SU-DHL-6 (cell line): ENCODE results near the gene RASGRP2.

Experiments used
- EZH2phosphoT487 ChIP-seq: fragments of 200-600 bp; sonication (generic), shearing (Covaris generic); conservative IDR thresholded peaks from 2 replicates; pipeline ENCODE4 v1.6.1; 2018; ENCODE audit warnings: mild to moderate bottlenecking, antibody characterized with exemption, low read length, moderate library complexity, mixed read lengths
- TF ChIP-seq, protein P1 (sequence below): fragments of 200-600 bp; sonication (generic); IDR thresholded peaks from one replicate; pipeline ENCODE4 v1.5.1; 2017; ENCODE audit warnings: antibody characterized with exemption, mild to moderate bottlenecking, low read length, moderate library complexity; ENCODE audit not compliant: insufficient read depth, poor library complexity, severe bottlenecking

DNA sequence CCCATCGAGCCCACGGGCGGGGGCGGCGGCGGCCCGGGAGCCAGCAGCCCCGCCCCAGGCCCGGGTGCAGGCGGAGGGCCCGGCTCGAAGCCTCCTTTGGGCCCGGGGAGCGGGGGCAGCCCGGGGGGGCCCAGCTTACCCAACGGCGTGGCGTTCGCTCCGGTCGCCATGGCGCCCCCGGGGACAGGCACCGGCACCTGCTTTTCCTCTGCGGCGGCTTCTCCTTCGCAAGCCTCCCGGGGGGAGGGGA is 34.2 kb upstream of the RASGRP2 start:
- TF ChIP-seq, protein P1, sequence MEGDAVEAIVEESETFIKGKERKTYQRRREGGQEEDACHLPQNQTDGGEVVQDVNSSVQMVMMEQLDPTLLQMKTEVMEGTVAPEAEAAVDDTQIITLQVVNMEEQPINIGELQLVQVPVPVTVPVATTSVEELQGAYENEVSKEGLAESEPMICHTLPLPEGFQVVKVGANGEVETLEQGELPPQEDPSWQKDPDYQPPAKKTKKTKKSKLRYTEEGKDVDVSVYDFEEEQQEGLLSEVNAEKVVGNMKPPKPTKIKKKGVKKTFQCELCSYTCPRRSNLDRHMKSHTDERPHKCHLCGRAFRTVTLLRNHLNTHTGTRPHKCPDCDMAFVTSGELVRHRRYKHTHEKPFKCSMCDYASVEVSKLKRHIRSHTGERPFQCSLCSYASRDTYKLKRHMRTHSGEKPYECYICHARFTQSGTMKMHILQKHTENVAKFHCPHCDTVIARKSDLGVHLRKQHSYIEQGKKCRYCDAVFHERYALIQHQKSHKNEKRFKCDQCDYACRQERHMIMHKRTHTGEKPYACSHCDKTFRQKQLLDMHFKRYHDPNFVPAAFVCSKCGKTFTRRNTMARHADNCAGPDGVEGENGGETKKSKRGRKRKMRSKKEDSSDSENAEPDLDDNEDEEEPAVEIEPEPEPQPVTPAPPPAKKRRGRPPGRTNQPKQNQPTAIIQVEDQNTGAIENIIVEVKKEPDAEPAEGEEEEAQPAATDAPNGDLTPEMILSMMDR, result no peak
- TF ChIP-seq EZH2phosphoT487, result no peak
